HUDEP-2 (cell line): Measurements from ENCODE around the gene LZTFL1.

Experiments
- DNase-seq, 76 experiments: peaks; one replicate each; lab custom pipeline; 2025; ENCODE audit not compliant: unreplicated experiment in 76 of 76; lab: John Stamatoyannopoulos, UW

LZTFL1 gene

GRCh38 chr3:45787551-45787950, 54.4 kb downstream of the LZTFL1 start:
- DNase-seq = no peak

GRCh38 chr3:45786801-45787495, 55.0 kb downstream of the LZTFL1 start:
- no peak for DNase-seq

GRCh38 chr3:45785605-45786150, 56.2 kb downstream of the LZTFL1 start:
- DNase-seq = no peak

DNA sequence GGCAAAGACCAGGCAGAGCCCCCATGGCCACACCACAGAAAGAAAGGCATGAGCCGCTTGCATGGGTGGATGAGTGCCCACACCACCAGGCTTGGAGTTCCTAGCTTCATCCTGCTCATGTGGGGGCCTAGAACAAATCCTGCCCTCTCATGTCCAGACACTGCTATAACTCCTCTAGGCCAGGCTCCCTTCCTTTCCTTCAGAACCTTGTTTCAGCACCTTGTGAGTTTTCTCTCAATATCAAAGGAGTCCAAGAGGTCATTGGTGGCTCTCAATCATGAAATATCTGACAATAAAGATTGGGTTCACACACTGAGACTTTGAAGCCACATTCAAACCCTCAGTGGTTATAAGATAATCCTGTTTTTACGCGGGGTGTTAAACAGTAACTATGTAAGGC, 58.3 kb downstream of the LZTFL1 start:
- no peak for DNase-seq

- DNase-seq = no peak
These were observed 59.5 kb downstream of the LZTFL1 start for GRCh38 chr3:45782381-45782780.

- DNase-seq = no peak
These were observed 60.1 kb downstream of the LZTFL1 start for GRCh38 chr3:45781841-45782240.

GRCh38 chr3:45781271-45781670, 60.6 kb downstream of the LZTFL1 start:
- no peak for DNase-seq

GRCh38 chr3:45779746-45780735, 61.9 kb downstream of the LZTFL1 start:
- DNase-seq = no peak

GRCh38 chr3:45778761-45779201, 63.1 kb downstream of the LZTFL1 start:
- no peak for DNase-seq

GRCh38 chr3:45777746-45778386, 64.1 kb downstream of the LZTFL1 start:
- DNase-seq = no peak

GRCh38 chr3:45777111-45777745, 64.7 kb downstream of the LZTFL1 start:
- no peak for DNase-seq

- DNase-seq = no peak
These were observed 65.3 kb downstream of the LZTFL1 start for GRCh38 chr3:45776611-45777010.

GRCh38 chr3:45776301-45776595, 65.7 kb downstream of the LZTFL1 start:
- no peak for DNase-seq

DNA sequence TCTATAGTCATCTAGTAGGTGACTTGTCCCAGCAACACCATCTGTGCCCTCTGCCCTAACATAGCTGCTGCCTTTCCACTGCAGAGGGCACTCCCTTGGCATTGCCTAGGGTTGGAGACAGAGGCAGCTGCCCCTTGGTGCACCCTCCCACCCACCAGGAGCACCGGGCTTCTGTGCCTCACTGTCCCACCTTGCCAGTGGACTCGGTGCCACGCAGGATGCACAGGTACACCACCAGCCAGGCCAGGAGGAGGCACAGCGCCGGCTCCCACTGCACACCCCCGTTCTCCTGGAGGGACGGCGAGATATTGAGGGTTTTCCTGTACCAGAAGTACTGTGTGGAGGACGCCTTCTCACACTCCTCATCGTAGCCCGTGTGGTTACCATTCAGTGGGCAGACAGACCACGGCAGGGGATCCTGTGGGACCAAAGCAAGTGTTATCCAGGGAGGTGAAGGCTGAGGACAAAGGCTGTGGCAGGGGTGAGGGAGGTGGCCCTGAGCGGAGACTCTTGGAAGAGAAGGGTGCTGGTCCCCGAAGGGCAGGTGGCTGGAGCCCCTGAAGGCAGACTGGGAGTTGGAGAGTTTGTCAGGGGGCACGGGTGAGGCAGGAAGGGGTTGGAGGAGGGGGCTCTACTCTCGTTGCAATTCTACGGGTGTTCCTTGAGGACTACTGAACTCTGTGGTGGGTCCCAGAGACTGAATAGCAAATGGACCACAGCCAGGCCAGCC, 66.2 kb downstream of the LZTFL1 start:
- no peak for DNase-seq

- DNase-seq = no peak
These were observed 67.1 kb downstream of the LZTFL1 start for GRCh38 chr3:45774581-45775521.

DNA sequence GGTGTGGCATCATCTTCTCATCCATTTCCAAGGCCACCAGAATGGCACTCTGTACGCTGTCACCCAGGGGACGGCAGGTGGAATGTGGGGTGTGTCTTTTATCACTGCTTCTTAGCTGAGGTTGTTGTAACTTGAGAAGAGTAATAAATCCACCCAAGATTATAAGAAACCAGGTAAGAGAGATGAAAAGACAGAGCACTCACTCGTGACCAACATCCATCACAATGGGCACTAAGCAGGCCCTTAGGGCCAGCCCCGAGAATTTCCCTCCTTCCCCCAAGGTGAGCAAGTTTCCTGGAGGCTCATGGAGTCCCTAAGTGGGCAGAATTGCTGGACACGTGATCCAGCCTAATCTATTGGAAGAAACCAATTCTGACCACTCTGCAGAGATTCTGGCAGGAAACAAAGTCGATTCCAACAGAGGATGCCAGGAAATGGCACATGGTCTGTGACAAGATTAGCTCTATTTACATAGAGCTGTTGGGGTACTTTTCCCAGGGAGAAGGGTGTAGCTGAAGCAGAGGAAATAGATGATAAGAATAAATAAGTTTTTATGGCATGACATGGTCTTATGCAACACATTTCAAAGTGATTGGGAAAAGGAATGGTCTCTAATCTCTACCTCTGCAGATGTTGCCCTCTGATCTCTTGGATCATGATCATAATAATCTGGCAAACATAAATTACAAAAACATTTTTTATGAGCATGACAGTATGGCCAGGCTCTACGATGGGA, 68.0 kb downstream of the LZTFL1 start:
- no peak for DNase-seq
